ENCODE measurements around the gene AFF3.

AFF3 gene

GRCh38 chr2:99631700-99632099 is 510.7 kb downstream of the AFF3 start:
- DNase-seq (ENCODE audit: low read depth): no peak

- DNase-seq (ENCODE audit: low read depth): no peak
Observed at GRCh38 chr2:99629320-99629719, 513.1 kb downstream of the AFF3 start.

DNA sequence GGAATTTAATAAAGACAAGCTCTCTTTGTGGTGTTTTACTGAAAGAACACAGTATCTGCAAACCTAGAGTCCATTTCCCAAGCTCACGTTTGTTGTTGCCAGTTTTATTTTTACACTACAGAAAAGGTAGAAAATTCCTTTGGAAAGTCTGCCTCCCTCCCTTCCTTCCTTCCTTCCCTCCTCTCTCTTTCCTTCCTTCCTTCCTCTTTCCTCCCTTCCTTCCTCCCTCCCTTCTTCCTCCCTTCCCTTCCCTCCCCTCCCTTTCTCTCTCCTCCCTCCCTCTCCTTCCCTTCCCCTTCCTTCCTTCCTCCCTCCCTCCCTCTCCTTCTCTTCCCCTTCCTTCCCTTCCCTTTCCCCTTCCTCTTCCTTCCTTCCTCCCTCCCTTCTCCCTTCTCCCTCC is 516.2 kb downstream of the AFF3 start:
- DNase-seq (ENCODE audit: low read depth): no peak

DNA sequence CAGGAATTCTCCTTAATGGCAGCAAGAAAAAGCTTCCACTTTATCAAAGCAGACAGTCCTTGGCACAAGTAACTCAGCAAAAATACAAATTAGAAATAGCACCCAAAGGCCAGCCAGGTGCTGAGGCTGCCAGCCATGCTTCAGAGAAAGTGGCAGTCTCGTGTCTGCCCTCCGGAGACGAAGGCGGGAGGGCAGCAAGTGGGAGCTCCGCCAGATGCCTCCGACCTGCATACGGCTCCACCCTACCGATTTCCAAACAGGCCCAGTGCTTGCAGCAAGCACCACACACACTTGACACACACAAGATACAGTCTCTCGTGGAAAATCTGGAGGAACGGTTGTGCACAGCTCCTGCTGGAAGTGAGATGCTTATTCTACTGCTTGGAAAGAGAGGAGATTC is 517.7 kb downstream of the AFF3 start:
- DNase-seq (ENCODE audit: low read depth): no peak

- DNase-seq (ENCODE audit: low read depth): no peak
Observed at GRCh38 chr2:99623613-99624012, 518.8 kb downstream of the AFF3 start.

GRCh38 chr2:99623035-99623434 is 519.4 kb downstream of the AFF3 start:
- DNase-seq (ENCODE audit: low read depth): no peak

DNA sequence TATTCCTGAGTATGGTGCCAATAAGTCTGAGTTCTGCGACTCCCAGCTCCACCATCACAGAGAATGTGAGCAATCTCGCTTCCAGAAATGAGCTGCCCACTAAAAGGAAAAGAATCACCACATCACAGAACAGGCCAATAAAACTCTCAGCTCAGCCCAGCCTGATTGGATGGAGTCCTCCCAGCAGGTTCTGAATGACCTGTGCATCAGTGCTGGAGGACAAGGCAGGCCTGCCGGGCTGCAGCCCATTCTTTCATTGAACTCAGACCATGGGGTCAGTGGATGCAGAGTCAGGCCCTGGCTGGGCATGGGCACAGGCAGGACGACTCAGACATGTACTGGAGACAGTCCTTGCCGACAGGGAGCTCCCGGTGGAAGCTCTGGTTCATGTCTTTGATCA is 519.9 kb downstream of the AFF3 start:
- DNase-seq (ENCODE audit: low read depth): no peak

DNA sequence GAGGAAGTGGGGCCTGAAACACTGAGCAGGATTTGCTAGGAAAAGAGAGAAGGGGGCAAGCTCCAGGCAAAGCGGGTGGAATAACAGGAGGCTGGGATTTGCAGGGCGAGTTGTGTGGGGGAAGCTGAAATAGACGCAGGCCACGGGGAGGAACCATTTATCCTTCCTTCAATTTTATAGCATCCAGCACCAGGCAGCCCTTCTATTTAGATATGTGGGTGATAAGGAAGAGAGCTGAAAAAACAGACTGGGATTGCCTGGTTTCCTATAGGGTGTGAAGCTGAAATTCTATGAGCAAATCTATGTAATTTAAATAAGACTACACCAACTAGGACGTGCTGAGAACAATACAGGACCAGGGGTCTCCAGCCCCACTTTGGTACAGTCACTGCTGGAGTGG is 520.6 kb downstream of the AFF3 start:
- DNase-seq (ENCODE audit: low read depth): no peak

- DNase-seq (ENCODE audit: low read depth): no peak
Observed at GRCh38 chr2:99621106-99621505, 521.3 kb downstream of the AFF3 start.

- no peak for DNase-seq (ENCODE audit: low read depth)
Observed at GRCh38 chr2:99619151-99619550, 523.2 kb downstream of the AFF3 start.

DNA sequence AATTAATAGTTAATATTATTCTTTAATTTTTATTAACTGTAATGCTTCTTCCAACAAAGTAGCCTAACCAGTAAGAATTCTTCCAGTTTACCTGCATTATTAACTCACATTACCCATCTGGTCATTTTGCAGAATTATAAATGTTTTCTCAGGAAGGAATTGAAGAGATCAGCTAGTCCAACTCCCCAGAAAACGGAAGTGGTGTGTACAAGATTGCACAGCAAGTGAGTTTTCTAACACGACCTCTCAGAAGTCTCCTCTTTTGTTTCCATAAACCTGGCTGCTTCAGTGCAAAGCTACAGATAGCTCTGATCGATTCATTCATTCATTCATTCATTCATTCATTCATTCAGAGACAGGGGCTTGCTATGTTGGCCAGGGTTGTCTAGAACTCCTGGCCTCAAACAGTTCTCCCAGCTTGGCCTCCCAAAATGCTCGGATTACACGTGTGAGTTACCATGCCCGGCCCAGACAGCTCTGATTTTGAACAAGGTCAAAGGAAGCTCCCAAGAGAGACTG is 523.8 kb downstream of the AFF3 start:
- DNase-seq (ENCODE audit: low read depth): no peak

- DNase-seq (ENCODE audit: low read depth): no peak
Observed at GRCh38 chr2:99617811-99618210, 524.6 kb downstream of the AFF3 start.

DNA sequence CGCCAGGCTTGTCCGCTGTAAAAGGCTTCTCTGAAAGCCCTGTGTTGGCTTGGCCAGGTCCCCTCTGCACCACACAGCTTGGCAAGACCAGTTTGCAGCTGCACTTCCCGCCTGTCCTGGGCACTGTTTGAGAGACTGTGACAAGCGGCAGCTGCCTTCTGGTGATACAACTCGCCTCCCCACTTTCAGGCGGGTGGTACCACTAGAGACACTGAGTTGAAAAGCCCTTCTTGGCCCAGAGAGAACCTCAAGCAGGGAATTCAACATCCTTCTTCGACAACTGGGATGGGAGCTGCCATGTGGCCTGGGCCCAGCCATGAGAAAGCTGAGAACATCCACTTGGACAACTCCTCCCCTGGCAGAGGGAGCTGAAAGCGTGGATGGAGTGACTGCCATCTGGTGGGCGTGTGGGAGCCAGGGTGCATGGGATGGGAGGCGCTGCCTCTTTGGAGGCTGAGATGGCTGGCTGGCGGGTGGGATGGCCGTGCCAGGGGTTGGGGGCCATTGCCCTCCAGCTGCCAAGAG is 527.1 kb downstream of the AFF3 start:
- DNase-seq (ENCODE audit: low read depth): no peak

DNA sequence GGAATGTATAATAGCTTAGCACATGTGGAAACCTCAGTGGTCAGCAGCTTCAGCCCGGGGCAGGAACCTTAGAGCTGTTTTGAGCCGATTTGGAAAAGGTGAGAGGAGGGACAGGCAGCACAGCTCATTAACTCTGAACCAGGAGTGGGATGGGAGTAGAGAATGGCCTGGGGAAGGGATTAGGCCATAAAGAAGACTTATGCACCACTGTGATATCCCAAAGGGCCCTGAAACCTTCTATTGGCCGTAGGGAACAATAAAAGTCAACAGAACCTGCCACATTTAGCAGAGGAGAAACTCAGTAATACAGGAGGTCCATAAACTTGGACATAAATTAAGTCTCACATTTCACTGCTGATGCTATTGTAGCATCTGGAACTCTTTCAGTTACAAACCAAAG is 528.4 kb downstream of the AFF3 start:
- no peak for DNase-seq (ENCODE audit: low read depth)

GRCh38 chr2:99611786-99612185 is 530.6 kb downstream of the AFF3 start:
- DNase-seq (ENCODE audit: low read depth): no peak

DNA sequence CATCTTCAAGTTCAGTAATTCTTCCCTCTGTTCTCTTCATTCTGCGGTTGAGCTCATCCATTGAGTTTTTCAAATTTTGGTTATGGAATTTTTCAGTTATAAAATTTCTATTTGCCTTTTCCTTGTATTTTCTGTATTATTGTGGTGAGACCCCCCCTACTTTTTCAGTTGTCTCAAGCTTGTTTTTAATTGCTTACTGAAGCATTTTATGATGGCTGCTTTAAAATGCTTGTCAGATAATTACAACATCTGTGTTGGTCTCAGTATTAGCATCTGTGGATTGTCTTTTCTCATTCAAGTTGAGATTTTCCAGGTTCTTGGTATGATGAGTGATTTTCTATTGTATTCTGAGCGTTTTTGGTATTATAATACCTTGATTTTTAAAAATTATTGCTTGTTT is 531.4 kb downstream of the AFF3 start:
- no peak for DNase-seq (ENCODE audit: low read depth)

DNA sequence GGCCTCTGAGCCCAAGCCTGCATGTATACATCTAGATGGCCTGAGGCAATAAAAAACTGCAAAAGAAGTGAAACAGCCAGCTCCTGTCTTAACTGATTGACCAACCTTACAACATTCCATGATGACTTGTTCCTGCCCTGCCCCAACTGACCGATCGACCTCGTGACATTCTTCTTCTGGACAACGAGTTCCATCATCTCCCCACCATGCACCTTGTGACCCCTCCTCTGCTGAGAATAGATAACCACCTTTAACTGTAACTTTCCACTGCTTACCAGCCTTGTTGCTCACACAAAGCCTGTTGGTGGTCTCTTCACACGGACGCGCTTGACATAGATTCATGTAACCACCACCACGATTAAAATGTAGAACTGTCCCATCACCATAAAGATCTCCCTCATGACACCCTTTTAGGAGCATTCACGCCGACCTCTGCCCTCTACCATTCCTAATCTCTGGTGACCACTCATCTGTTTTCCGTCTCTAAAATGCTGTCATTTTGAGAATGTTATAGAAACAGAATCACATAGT is 532.5 kb downstream of the AFF3 start:
- DNase-seq (ENCODE audit: low read depth): no peak

GRCh38 chr2:99608861-99609260 is 533.5 kb downstream of the AFF3 start:
- no peak for DNase-seq (ENCODE audit: low read depth)

GRCh38 chr2:99607861-99608491 is 534.4 kb downstream of the AFF3 start:
- DNase-seq (ENCODE audit: low read depth): no peak

DNA sequence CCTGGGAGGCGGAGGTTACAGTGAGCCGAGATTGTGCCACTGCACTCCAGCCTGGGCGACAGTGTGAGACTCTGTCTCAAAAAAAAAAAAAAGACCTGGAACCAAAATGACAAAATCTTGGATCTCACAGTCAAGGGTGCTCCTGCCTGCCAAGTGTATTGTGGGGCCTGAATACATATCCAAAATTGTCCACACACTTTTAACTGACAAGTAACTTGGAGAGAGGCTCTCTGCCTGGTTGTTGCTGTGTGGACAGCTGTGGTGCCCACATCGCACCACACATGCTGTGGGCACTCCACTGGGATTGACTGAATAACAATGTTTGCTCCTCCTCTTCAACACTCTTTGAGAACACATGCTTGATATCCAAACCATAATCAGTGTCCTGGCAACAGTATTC is 534.9 kb downstream of the AFF3 start:
- no peak for DNase-seq (ENCODE audit: low read depth)

GRCh38 chr2:99605036-99605435 is 537.4 kb downstream of the AFF3 start:
- DNase-seq (ENCODE audit: low read depth): no peak

DNA sequence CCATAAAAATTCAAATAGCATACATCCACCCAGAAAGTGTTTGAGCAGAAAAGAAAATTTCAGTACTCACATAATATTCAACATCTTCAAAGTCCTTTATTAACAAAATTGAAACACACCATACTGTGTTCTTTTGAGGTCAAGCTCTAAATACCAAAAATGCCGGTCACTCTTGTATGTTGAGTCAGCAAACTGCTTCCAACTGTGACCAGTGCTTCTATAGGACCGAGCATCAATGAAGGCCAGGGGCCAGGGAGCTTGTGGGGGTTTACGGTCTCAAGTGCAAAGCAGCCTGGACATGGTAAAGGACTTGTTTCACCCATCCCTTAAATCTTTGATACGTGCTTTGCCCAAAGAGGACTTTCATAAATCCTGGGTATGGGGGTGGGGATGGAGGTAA is 539.9 kb downstream of the AFF3 start:
- peak; percentile 85 for DNase-seq (ENCODE audit: low read depth)

GRCh38 chr2:99600981-99601651 is 541.3 kb downstream of the AFF3 start:
- no peak for DNase-seq (ENCODE audit: low read depth)

Data from HS-27A (cell line).